Measurements from ENCODE around the gene GGACT.

- no peak for TF ChIP-seq CTCF (IDR thresholded peaks at IDR 0.05)
- TF ChIP-seq POLR2AphosphoS5 (IDR thresholded peaks at IDR 0.05) = no peak
These were observed 55.0 kb downstream of the GGACT start for GRCh38 chr13:100533588-100534041.
